Measurements from ENCODE around the gene NEDD9.

NEDD9 gene

GRCh38 chr6:11139051-11139960 lies 93.2 kb downstream of the NEDD9 start:
- no peak for DNase-seq

DNA sequence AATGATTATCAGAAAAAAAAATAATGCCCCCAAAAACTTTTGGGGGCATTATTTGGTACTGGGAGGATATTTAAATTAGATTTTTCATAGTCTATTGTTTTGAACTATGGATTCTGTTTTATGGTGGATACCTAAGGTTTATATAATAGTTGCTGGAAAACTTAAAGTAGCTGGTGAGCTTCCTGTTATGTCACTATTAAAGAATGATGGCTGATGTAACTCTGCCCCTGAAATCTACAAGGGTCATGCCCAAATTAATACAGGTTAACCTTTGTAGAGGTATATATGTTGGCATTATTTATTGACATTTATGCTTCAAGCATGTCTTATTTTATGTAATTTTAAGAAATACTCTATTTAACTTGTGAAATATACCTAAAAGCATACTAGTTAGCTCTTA lies 95.7 kb downstream of the NEDD9 start:
- DNase-seq = no peak

All from activated T-cell treated with anti-CD3 and anti-CD28 coated beads, Interleukin-2, amount 50 U/mL, for 1 hour (primary cell).